ENCODE data around the gene RAPGEF5.
A peak's percentile ranks its signal among the peaks of the same experiment; 100 is the strongest.

Gene RAPGEF5

GRCh38 chr7:22281481-22281880 lies 75.5 kb downstream of the RAPGEF5 start:
- no peak for TF ChIP-seq CTCF (IDR thresholded peaks at IDR 0.05; ENCODE audit: insufficient read depth, missing control alignments)
- FAIRE-seq (no peak), DNase-seq (ENCODE audit: insufficient read length, low spot score) (no peak)

GRCh38 chr7:22280031-22280430 lies 76.9 kb downstream of the RAPGEF5 start:
- TF ChIP-seq CTCF (IDR thresholded peaks at IDR 0.05; ENCODE audit: insufficient read depth, missing control alignments): no peak
- no peak for FAIRE-seq

GRCh38 chr7:22278660-22279059 lies 78.3 kb downstream of the RAPGEF5 start:
- no peak for TF ChIP-seq CTCF (IDR thresholded peaks at IDR 0.05; ENCODE audit: insufficient read depth, missing control alignments)
- DNase-seq (ENCODE audit: insufficient read length, low spot score) (no peak), FAIRE-seq (no peak)

More at GRCh38 chr7:22280031-22280430, 76.9 kb downstream of the RAPGEF5 start:
- no peak for DNase-seq (ENCODE audit: insufficient read length, low spot score)

DNA sequence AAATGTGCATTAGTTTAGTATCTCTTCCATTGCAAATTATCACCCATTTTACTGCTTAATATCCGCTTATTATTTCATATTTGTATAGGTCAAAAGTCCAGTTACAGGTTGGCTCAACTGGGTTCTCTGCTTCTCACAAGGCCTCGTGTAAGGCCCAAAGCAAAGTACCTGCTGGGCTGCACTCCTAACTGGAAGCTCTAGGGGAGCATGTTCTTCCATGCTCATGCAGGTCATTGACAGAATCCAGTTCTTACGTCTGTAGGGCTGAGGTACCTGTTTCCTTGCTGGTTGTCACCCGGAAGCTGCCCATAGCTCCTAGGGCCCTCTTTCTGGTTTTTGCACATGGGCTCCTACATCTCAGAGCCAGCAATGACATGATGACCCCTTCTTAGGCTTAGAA lies 79.6 kb downstream of the RAPGEF5 start:
- no peak for DNase-seq (ENCODE audit: insufficient read length, low spot score)
- no peak for TF ChIP-seq CTCF (IDR thresholded peaks at IDR 0.05; ENCODE audit: insufficient read depth, missing control alignments)
- FAIRE-seq: no peak

GRCh38 chr7:22275661-22276060 lies 81.3 kb downstream of the RAPGEF5 start:
- FAIRE-seq: peak; percentile 44
- TF ChIP-seq CTCF (IDR thresholded peaks at IDR 0.05; ENCODE audit: insufficient read depth, missing control alignments): no peak
- DNase-seq (ENCODE audit: insufficient read length, low spot score): no peak

GRCh38 chr7:22271311-22271710 lies 85.6 kb downstream of the RAPGEF5 start:
- no peak for TF ChIP-seq CTCF (IDR thresholded peaks at IDR 0.05; ENCODE audit: insufficient read depth, missing control alignments)

DNA sequence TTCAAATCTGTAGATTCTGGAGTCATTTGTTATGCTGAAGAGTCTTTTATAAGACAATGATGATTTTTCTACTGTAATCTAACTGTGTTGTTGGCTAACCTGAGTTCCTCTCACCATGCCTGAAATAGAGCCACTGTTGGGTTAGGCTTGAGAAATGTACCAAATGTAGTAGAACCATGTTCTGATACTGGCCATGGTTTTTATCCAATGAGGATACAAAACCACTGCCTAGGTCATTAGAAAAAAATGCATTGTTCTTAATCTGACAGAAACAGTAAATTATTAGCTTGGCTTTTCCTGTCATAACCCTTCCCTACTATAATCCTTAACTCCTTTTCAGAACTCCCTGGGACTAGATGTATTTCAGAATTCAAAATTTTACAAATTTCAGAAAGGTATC lies 86.6 kb downstream of the RAPGEF5 start:
- FAIRE-seq: no peak

More at GRCh38 chr7:22271311-22271710, 85.6 kb downstream of the RAPGEF5 start:
- DNase-seq (ENCODE audit: insufficient read length, low spot score) (no peak), FAIRE-seq (no peak)

More for the DNA sequence above, 86.6 kb downstream of the RAPGEF5 start:
- no peak for DNase-seq (ENCODE audit: insufficient read length, low spot score)
- no peak for TF ChIP-seq CTCF (IDR thresholded peaks at IDR 0.05; ENCODE audit: insufficient read depth, missing control alignments)

All from D721Med (cell line).